Measurements from ENCODE around the gene PHLDB1.

Gene PHLDB1

GRCh38 chr11:118623269-118623655 is 15.8 kb downstream of the PHLDB1 start:
- DNase-seq: no peak

- DNase-seq: no peak
These were observed 17.7 kb downstream of the PHLDB1 start for GRCh38 chr11:118625036-118625690.

GRCh38 chr11:118625976-118626375 is 18.6 kb downstream of the PHLDB1 start:
- DNase-seq: no peak

GRCh38 chr11:118627566-118627965 is 20.2 kb downstream of the PHLDB1 start:
- DNase-seq: no peak

- DNase-seq: no peak
These were observed 20.6 kb downstream of the PHLDB1 start for GRCh38 chr11:118628031-118628430.

GRCh38 chr11:118628432-118628831 is 21.0 kb downstream of the PHLDB1 start:
- DNase-seq: no peak

GRCh38 chr11:118628861-118629549 is 21.6 kb downstream of the PHLDB1 start:
- no peak for DNase-seq

GRCh38 chr11:118629761-118630661 is 22.6 kb downstream of the PHLDB1 start:
- no peak for DNase-seq

- DNase-seq: no peak
These were observed 23.9 kb downstream of the PHLDB1 start for GRCh38 chr11:118631142-118631909.

GRCh38 chr11:118632577-118633318 is 25.3 kb downstream of the PHLDB1 start:
- no peak for DNase-seq

- DNase-seq: no peak
These were observed 25.9 kb downstream of the PHLDB1 start for GRCh38 chr11:118633319-118633690.

GRCh38 chr11:118633979-118634378 is 26.6 kb downstream of the PHLDB1 start:
- no peak for DNase-seq

GRCh38 chr11:118634431-118635236 is 27.2 kb downstream of the PHLDB1 start:
- peak; percentile 18 for DNase-seq

GRCh38 chr11:118635237-118635591 is 27.8 kb downstream of the PHLDB1 start:
- no peak for DNase-seq

GRCh38 chr11:118635642-118636041 is 28.2 kb downstream of the PHLDB1 start:
- DNase-seq: no peak

- no peak for DNase-seq
These were observed 29.3 kb downstream of the PHLDB1 start for GRCh38 chr11:118636569-118637290.

- DNase-seq: no peak
These were observed 31.3 kb downstream of the PHLDB1 start for GRCh38 chr11:118638726-118639125.

GRCh38 chr11:118639899-118640298 is 32.5 kb downstream of the PHLDB1 start:
- DNase-seq: no peak

GRCh38 chr11:118640332-118641154 is 33.1 kb downstream of the PHLDB1 start:
- DNase-seq: no peak
